NCI-H1694 (cell line): ENCODE measurements around the gene ADAM10.
A peak's percentile ranks its signal among the peaks of the same experiment; 100 is the strongest.
"Not testable (repeated sequence)": the region's sequence is repeated elsewhere in the genome, so short reads cannot be mapped to it uniquely, and the experiment has no call there.

Source experiments
- DNase-seq: peaks from one replicate; lab custom pipeline; 2025; lab: John Stamatoyannopoulos, UW

ADAM10 gene, protein sequence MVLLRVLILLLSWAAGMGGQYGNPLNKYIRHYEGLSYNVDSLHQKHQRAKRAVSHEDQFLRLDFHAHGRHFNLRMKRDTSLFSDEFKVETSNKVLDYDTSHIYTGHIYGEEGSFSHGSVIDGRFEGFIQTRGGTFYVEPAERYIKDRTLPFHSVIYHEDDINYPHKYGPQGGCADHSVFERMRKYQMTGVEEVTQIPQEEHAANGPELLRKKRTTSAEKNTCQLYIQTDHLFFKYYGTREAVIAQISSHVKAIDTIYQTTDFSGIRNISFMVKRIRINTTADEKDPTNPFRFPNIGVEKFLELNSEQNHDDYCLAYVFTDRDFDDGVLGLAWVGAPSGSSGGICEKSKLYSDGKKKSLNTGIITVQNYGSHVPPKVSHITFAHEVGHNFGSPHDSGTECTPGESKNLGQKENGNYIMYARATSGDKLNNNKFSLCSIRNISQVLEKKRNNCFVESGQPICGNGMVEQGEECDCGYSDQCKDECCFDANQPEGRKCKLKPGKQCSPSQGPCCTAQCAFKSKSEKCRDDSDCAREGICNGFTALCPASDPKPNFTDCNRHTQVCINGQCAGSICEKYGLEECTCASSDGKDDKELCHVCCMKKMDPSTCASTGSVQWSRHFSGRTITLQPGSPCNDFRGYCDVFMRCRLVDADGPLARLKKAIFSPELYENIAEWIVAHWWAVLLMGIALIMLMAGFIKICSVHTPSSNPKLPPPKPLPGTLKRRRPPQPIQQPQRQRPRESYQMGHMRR

GRCh38 chr15:58749532-58750337 is at the start of gene ADAM10:
ADAM10 (minus strand) TSS chr15:58749707; CDS start chr15:58749534, 173 bp downstream.
- DNase-seq = peak; percentile 97

DNA sequence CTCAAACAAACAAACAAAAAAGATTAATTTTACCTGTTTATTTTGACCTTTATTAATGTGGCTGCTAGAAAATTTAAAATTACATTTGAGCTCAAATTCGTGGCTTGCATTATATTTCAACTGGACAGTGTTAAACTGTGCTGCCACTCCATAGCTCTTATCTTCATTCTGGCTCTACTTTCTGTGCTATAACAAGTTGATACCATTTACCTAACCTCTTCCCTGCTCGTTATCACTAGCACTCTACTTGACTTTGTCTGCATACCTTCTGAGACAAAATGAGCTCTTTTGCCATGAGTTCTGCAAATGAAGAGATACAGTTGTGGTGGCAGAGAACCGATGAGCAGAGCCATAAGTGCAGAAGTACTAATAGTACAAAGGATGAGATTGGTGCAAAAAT is 48.0 kb upstream of the ADAM10 start:
- no peak for DNase-seq

GRCh38 chr15:58795825-58796224 is 46.3 kb upstream of the ADAM10 start:
- DNase-seq = no peak

DNA sequence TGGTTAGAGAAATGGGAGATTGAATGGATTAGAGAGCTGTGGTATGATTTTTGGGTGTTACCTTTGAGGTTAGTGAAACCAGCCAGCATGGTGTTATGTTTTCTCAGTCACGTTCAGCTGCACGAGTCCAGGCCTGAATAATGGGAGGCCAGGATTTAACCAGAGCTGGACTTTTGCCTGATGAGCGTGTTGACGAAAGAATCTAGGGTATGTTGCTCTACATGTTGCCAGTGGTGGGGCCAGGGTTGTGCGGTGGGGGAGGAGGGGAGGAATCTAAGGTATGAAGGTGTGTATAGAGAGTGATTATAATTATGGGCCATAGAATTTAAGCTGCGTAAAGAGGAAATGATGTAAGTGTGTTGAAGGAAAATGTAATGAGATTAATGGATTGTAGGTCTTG is 44.4 kb upstream of the ADAM10 start:
- no peak for DNase-seq

DNA sequence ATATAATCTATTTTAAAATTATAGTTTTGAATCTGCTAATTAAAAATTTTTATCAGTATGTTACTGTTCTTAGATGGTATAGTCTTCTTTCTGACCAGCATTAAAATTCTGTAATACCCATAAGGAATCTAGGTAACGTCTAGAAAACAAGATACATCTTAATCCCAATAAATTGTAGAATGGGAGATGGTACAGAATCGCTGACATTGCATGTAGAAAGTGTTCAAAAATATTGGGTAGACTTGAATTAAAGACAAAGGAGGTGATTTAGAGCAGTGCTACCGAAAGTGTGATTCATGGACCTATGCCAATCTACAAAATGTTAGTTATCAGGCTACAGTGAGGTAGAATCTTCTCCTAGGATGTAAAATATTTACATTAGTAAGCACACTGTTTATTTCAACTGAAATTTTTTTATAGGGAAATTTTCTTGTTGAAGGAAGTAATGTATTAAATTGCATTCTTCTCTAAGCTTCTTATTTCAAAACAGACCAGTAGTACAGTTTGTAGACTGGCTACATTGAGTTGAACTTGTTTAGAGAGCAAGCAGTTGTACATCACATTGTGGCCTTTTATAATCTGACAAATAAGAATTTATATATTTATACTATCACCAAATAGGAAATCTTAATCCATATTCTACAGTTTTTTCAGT is 38.7 kb upstream of the ADAM10 start:
- no peak for DNase-seq

GRCh38 chr15:58785355-58785754 is 35.8 kb upstream of the ADAM10 start:
- DNase-seq = no peak

GRCh38 chr15:58779554-58779953 is 30.0 kb upstream of the ADAM10 start:
- DNase-seq = no peak

DNA sequence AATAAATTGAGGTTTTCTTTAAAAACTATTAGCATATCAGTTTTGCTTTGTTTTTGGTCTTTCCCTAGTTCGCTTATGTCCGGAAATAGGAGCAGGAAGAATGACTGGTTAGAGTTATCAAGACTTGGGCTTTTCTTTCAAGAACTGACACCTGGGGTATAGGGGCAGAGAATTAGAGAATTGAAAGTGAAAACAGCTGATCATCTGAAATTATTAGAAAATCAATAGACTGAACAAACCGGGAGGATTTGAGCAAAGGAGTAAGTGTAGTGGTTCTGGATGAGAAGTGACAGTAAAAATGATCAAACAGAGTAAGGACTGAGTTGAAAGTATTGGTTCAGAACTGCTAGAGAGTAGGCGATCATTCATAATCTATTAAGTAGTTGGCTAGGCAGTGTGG is 27.6 kb upstream of the ADAM10 start:
- no peak for DNase-seq

GRCh38 chr15:58775402-58775801 is 25.9 kb upstream of the ADAM10 start:
- no peak for DNase-seq

GRCh38 chr15:58773024-58773423 is 23.5 kb upstream of the ADAM10 start:
- no peak for DNase-seq

GRCh38 chr15:58771621-58772250 is 22.2 kb upstream of the ADAM10 start:
- DNase-seq = no peak

- peak; percentile 93 for DNase-seq
Observed at GRCh38 chr15:58770857-58771620, 21.5 kb upstream of the ADAM10 start, which contains the start of gene MINDY2. MINDY2 (plus strand) TSS chr15:58771302; CDS start chr15:58771396, 94 bp downstream.

- DNase-seq = no peak
Observed at GRCh38 chr15:58770519-58770856, 21.0 kb upstream of the ADAM10 start.

- DNase-seq = not testable (repeated sequence)
Observed at GRCh38 chr15:58768601-58769004, 19.1 kb upstream of the ADAM10 start.

- no peak for DNase-seq
Observed at GRCh38 chr15:58766290-58766689, 16.8 kb upstream of the ADAM10 start.

DNA sequence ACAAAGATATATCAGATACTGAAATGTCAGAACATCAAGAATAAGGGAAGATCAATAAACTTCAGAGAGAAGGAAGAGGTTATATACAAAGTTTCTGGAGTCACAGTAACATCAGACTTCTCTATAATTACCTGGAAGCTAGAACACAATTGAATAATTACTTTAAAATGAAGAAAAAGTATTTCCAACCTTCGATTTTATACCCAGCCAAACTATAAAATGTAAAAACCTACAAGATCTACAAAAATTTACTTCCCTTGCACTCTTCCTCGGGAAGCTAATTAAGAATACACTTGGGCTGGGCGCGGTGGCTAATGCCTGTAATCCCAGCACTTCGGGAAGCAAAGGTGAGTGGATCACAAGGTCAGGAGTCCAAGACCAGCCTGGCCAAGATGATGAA is 15.0 kb upstream of the ADAM10 start:
- no peak for DNase-seq

GRCh38 chr15:58762731-58763130 is 13.2 kb upstream of the ADAM10 start:
- no peak for DNase-seq

DNA sequence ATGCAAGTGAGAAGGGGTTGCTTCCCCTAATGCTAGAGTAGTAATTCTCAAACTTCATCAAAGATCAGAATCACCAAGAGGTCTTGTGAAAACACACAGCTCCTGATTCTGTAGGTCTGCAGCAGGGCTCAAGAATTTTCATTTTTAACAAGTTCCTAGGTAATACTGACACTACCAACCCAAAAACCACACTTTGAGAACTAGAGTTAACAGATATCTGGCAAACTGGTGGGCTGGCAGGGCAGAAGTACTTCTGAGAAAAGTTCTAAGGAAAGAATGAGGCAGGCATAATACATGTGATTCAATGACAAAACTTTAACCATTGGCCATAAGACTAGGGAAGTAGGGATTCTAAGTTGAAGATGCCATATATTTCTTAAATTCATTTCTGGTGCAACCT is 12.8 kb upstream of the ADAM10 start:
- DNase-seq = no peak

- no peak for DNase-seq
Observed at GRCh38 chr15:58761010-58761388, 11.5 kb upstream of the ADAM10 start.

DNA sequence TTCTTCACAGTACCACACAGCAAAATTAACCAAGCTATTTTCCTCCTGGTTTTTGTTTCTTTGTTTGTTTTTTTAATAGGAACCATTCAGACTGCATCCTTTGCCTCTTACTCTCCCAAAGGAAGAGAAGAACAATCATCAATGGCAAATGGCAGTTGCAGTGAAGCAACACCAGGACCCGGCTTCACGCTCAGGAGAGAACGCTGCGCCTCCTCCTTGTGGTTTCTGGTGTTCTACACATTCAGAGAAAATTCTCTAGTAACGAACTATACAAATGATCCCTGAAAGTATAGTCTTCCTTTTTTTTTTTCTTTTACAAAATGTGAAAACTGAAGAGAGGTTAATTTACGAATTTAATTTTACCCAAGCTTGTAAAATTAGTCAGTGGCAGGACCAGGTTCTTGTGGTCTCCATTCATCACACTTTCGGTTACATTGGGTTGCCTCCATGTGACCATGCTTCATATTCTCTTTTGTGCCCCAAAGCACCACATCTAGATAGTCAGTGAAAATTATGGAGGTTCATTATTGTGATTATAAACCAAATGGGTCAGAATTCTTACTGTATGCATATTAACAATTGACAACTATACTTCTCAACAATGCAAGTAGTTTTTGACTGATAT is 11.0 kb upstream of the ADAM10 start:
- DNase-seq = no peak
